Non-pigmented ciliary epithelial cell (primary cell): ENCODE results near the gene GRIN3B.
"Not testable (repeated sequence)": the region's sequence is repeated elsewhere in the genome, so short reads cannot be mapped to it uniquely, and the experiment has no call there.

Source experiments
- DNase-seq: peaks from one replicate; pipeline ENCODE4 v3.0.0-alpha.2; 2010; ENCODE audit warnings: low read depth

GRIN3B gene

GRCh38 chr19:1000095-1000494 lies at the start of gene GRIN3B:
Gene GRIN3B, plus strand, starts transcription at chr19:1000419. Its CDS starts 19 bp downstream, at chr19:1000438.
- no peak for DNase-seq

GRCh38 chr19:952049-952679 lies 48.1 kb upstream of the GRIN3B start:
- DNase-seq = no peak

GRCh38 chr19:952680-953444 lies 47.4 kb upstream of the GRIN3B start:
- no peak for DNase-seq

- no peak for DNase-seq
These were observed 46.6 kb upstream of the GRIN3B start for GRCh38 chr19:953445-954271.

GRCh38 chr19:954272-954671 lies 45.9 kb upstream of the GRIN3B start:
- DNase-seq = no peak

GRCh38 chr19:954672-955494 lies 45.3 kb upstream of the GRIN3B start:
- DNase-seq = no peak

GRCh38 chr19:955803-956765 lies 44.1 kb upstream of the GRIN3B start:
- no peak for DNase-seq

- DNase-seq = no peak
These were observed 43.3 kb upstream of the GRIN3B start for GRCh38 chr19:956766-957440.

- DNase-seq = not testable (repeated sequence)
These were observed 42.6 kb upstream of the GRIN3B start for GRCh38 chr19:957578-957977.

- no peak for DNase-seq
These were observed 41.0 kb upstream of the GRIN3B start for GRCh38 chr19:958967-959855.

- DNase-seq = no peak
These were observed 40.2 kb upstream of the GRIN3B start for GRCh38 chr19:960020-960419.

- no peak for DNase-seq
These were observed 39.6 kb upstream of the GRIN3B start for GRCh38 chr19:960601-960938.

- DNase-seq = no peak
These were observed 38.2 kb upstream of the GRIN3B start for GRCh38 chr19:961866-962620.

- DNase-seq = no peak
These were observed 37.4 kb upstream of the GRIN3B start for GRCh38 chr19:962683-963400.

- DNase-seq = no peak
These were observed 36.7 kb upstream of the GRIN3B start for GRCh38 chr19:963486-963951.

- no peak for DNase-seq
These were observed 36.1 kb upstream of the GRIN3B start for GRCh38 chr19:964116-964520.
